Measurements from ENCODE around the gene TENT5A.

- no peak for TF ChIP-seq CTCF (IDR thresholded peaks at IDR 0.05; ENCODE audit: low read depth, low read length, missing input control)
- no peak for TF ChIP-seq JUND (IDR thresholded peaks at IDR 0.05)
- TF ChIP-seq SP1 (IDR thresholded peaks at IDR 0.05): no peak
- TF ChIP-seq MAX (IDR thresholded peaks at IDR 0.05): no peak
- no peak for TF ChIP-seq RAD21 (IDR thresholded peaks at IDR 0.05)
- no peak for TF ChIP-seq ATF3 (IDR thresholded peaks at IDR 0.05)
- TF ChIP-seq TAF1 (conservative IDR thresholded peaks at IDR 0.05): no peak
- no peak for TF ChIP-seq ZBTB33 (IDR thresholded peaks at IDR 0.05)
- no peak for TF ChIP-seq HNF4A (conservative IDR thresholded peaks at IDR 0.05)
These were observed 12.1 kb upstream of the TENT5A start for GRCh38 chr6:81764531-81764930.

Data from liver (tissue), 3 donors.